OCI-LY7 (cell line): ENCODE data around the gene AOAH.

ENCODE experiments used
- EZH2phosphoT487 ChIP-seq: fragments of 200-600 bp; sonication (generic); IDR thresholded peaks from 2 replicates; pipeline ENCODE4 v1.6.1; 2018; ENCODE audit warnings: low read depth, borderline replicate concordance, mild to moderate bottlenecking, mixed run types, antibody characterized with exemption, low read length, moderate library complexity, mixed read lengths
- TF ChIP-seq, protein P1 (sequence below): fragments of 200-600 bp; sonication (generic); conservative IDR thresholded peaks from 2 replicates; pipeline ENCODE4 v1.5.1; 2014; ENCODE audit warnings: mild to moderate bottlenecking, antibody characterized with exemption, low read length, moderate library complexity, mixed read lengths

DNA sequence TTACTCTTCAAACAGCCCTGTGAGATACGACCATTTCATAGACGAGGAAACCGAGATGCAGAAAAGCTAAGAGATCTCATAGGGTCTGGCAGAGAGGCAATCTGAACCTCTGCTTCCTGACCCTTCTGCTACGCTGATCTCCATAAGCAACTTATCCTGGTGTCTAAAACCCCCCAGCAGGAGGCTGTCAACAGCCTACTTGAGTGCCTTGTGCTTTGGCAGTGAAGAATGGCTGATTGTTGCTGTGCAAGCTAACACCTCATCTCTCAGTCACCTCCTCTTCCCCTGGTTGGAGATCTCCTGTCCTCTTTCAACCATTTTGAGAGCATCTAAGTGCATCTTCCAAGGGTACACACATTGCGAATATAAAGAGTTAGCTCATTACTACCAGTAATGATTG lies 86.2 kb downstream of the AOAH start:
- TF ChIP-seq, protein P1, sequence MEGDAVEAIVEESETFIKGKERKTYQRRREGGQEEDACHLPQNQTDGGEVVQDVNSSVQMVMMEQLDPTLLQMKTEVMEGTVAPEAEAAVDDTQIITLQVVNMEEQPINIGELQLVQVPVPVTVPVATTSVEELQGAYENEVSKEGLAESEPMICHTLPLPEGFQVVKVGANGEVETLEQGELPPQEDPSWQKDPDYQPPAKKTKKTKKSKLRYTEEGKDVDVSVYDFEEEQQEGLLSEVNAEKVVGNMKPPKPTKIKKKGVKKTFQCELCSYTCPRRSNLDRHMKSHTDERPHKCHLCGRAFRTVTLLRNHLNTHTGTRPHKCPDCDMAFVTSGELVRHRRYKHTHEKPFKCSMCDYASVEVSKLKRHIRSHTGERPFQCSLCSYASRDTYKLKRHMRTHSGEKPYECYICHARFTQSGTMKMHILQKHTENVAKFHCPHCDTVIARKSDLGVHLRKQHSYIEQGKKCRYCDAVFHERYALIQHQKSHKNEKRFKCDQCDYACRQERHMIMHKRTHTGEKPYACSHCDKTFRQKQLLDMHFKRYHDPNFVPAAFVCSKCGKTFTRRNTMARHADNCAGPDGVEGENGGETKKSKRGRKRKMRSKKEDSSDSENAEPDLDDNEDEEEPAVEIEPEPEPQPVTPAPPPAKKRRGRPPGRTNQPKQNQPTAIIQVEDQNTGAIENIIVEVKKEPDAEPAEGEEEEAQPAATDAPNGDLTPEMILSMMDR = no peak
- no peak for TF ChIP-seq EZH2phosphoT487
